ELF-1 (cell line): Measurements from ENCODE around the gene THSD4.
"Not testable (repeated sequence)": the region's sequence is repeated elsewhere in the genome, so short reads cannot be mapped to it uniquely, and the experiment has no call there.

ENCODE experiments used
- DNase-seq: peaks from one replicate; pipeline ENCODE4 v3.0.0-alpha.2; 2016; ENCODE audit warnings: low read depth, low spot score

THSD4 gene

GRCh38 chr15:71349336-71349735, 234.1 kb downstream of the THSD4 start:
- no peak for DNase-seq

GRCh38 chr15:71349736-71350526, 234.7 kb downstream of the THSD4 start:
- no peak for DNase-seq

- no peak for DNase-seq
Observed at GRCh38 chr15:71350622-71351378, 235.5 kb downstream of the THSD4 start.

GRCh38 chr15:71352125-71352524, 236.9 kb downstream of the THSD4 start:
- DNase-seq: no peak

- no peak for DNase-seq
Observed at GRCh38 chr15:71352765-71353164, 237.5 kb downstream of the THSD4 start.

- no peak for DNase-seq
Observed at GRCh38 chr15:71353171-71353570, 237.9 kb downstream of the THSD4 start.

- no peak for DNase-seq
Observed at GRCh38 chr15:71355268-71355667, 240.0 kb downstream of the THSD4 start.

GRCh38 chr15:71357321-71357732, 242.1 kb downstream of the THSD4 start:
- no peak for DNase-seq

GRCh38 chr15:71357967-71358366, 242.7 kb downstream of the THSD4 start:
- DNase-seq: no peak

- no peak for DNase-seq
Observed at GRCh38 chr15:71359246-71359645, 244.0 kb downstream of the THSD4 start.

GRCh38 chr15:71362556-71362955, 247.3 kb downstream of the THSD4 start:
- DNase-seq: no peak

GRCh38 chr15:71362987-71363968, 248.0 kb downstream of the THSD4 start:
- DNase-seq: no peak

- DNase-seq: peak; percentile 18
Observed at GRCh38 chr15:71364117-71364584, 248.9 kb downstream of the THSD4 start.

GRCh38 chr15:71366522-71366921, 251.3 kb downstream of the THSD4 start:
- DNase-seq: no peak

- no peak for DNase-seq
Observed at GRCh38 chr15:71366926-71367325, 251.7 kb downstream of the THSD4 start.

GRCh38 chr15:71367737-71368136, 252.5 kb downstream of the THSD4 start:
- DNase-seq: not testable (repeated sequence)

GRCh38 chr15:71372769-71373168, 257.5 kb downstream of the THSD4 start:
- DNase-seq: not testable (repeated sequence)

- DNase-seq: no peak
Observed at GRCh38 chr15:71373917-71374316, 258.6 kb downstream of the THSD4 start.

GRCh38 chr15:71374607-71375352, 259.5 kb downstream of the THSD4 start:
- no peak for DNase-seq

- no peak for DNase-seq
Observed at GRCh38 chr15:71375934-71376333, 260.7 kb downstream of the THSD4 start.

- no peak for DNase-seq
Observed at GRCh38 chr15:71379893-71380292, 264.6 kb downstream of the THSD4 start.
